HCT116 (cell line): ENCODE data around the gene AFAP1L1. TPM values are rescaled to one million over a fixed set of nuclear protein-coding genes. Genes with fewer than 3 reads are reported as not detected.

Experiments used
- ATAC-seq: fragments of 200-7000 bp; cut with Tn5 transposase; 2 replicates; pipeline ENCODE4 v1.9.1; 2020; ENCODE audit warnings: mild to moderate bottlenecking, moderate library complexity
- BruUV-seq: library from RNA; stranded (reverse); fragments of 400-500 nt; replicated peaks from 2 replicates; lab custom pipeline; 2021; lab: Mats Ljungman, UMichigan
- CTCF ChIA-PET: fragments of 300-600 bp; sonication (Branson Sonifier 250); formaldehyde crosslinking; loops from one replicate; lab custom pipeline; 2021; ENCODE audit warnings: antibody characterized with exemption; lab: Charles Lee
- POLR2A ChIA-PET: fragments of 300-600, 350-600 bp; sonication (Branson Sonifier 250); formaldehyde crosslinking; loops from one replicate; lab custom pipeline; 2021; ENCODE audit warnings: antibody characterized with exemption; lab: Charles Lee
- RAD21 ChIA-PET, 2 experiments: fragments of 300-600 bp; sonication (Branson Sonifier 250); formaldehyde crosslinking; loops; one replicate each; lab custom pipeline; 2023; ENCODE audit warnings: low total read pairs in 2 of 2; ENCODE audit not compliant: uncharacterized antibody in 2 of 2, unreplicated experiment in 2 of 2, low non-redundant PET in 1 of 2; lab: Charles Lee
- DNase-seq: peaks from one replicate; pipeline ENCODE4 v3.0.0-alpha.2; 2010; ENCODE audit warnings: low read depth, low spot score
- H2AFZ ChIP-seq: fragments of 200-600 bp; shearing (Covaris generic), sonication (generic); 2 replicates; pipeline ENCODE4 v1.6.1; 2017; ENCODE audit warnings: low read depth, mixed run types, mixed read lengths, antibody characterized with exemption, low read length; ENCODE audit not compliant: poor library complexity, severe bottlenecking
- H3K27ac ChIP-seq: 2 replicates; pipeline ENCODE4 v1.5.1; 2012; ENCODE audit warnings: low read depth, low read length
- H3K27me3 ChIP-seq: fragments of 200-600 bp; sonication (generic); 2 replicates; pipeline ENCODE4 v1.6.1; 2016; ENCODE audit warnings: mixed run types, low read length, mixed read lengths; ENCODE audit not compliant: insufficient read depth
- H3K36me3 ChIP-seq, 2 experiments: fragments of 200-500 bp in 1 of 2; fragments of 200-600 bp in 1 of 2; sonication (Bioruptor generic) in 1 of 2; sonication (generic) in 1 of 2; 2 replicates each; pipeline versions ENCODE4 v1.5.1 to v1.6.1; 2014 to 2016; ENCODE audit warnings: low read length in 2 of 2, inconsistent platforms in 1 of 2, mixed read lengths in 1 of 2, mixed run types in 1 of 2; ENCODE audit not compliant: insufficient read depth in 2 of 2, control insufficient read depth in 1 of 2
- H3K4me1 ChIP-seq, 2 experiments: fragments of 200-600 bp in 1 of 2; sonication (generic) in 1 of 2; 2 replicates each; pipeline versions ENCODE4 v1.5.1 to v1.6.1; 2012 to 2017; ENCODE audit warnings: low read length in 2 of 2, inconsistent platforms in 1 of 2, mild to moderate bottlenecking in 1 of 2, mixed read lengths in 1 of 2, mixed run types in 1 of 2, moderate library complexity in 1 of 2; ENCODE audit not compliant: insufficient read depth in 2 of 2, control insufficient read depth in 1 of 2
- H3K4me2 ChIP-seq: fragments of 200-600 bp; sonication (generic); 2 replicates; pipeline ENCODE4 v1.6.1; 2017; ENCODE audit warnings: mixed run types, low read length, mixed read lengths
- H3K4me3 ChIP-seq, 2 experiments: fragments of 200-600 bp in 1 of 2; sonication (generic) in 1 of 2; replicated peaks in 1 of 2; 2 replicates each; pipeline ENCODE4 v1.5.1; 2011 to 2016; ENCODE audit warnings: low read length in 2 of 2, control low read depth in 1 of 2, low read depth in 1 of 2, mild to moderate bottlenecking in 1 of 2, mixed read lengths in 1 of 2, mixed run types in 1 of 2
- H3K79me2 ChIP-seq: fragments of 200-600 bp; sonication (generic); 2 replicates; pipeline ENCODE4 v1.6.1; 2017; ENCODE audit warnings: mild to moderate bottlenecking, mixed run types, low read length, moderate library complexity, mixed read lengths; ENCODE audit not compliant: insufficient read depth
- H3K9ac ChIP-seq: fragments of 200-600 bp; sonication (generic); 2 replicates; pipeline ENCODE4 v1.6.1; 2016; ENCODE audit warnings: low read length, mixed read lengths
- H3K9me2 ChIP-seq: fragments of 200-600 bp; sonication (generic), shearing (Covaris generic); 2 replicates; pipeline ENCODE4 v1.6.1; 2017; ENCODE audit warnings: mixed run types, mild to moderate bottlenecking, moderate library complexity; ENCODE audit not compliant: insufficient read depth
- H3K9me3 ChIP-seq, 2 experiments: fragments of 200-500 bp in 1 of 2; fragments of 200-600 bp in 1 of 2; sonication (Bioruptor generic) in 1 of 2; sonication (generic) in 1 of 2; 2 replicates each; pipeline ENCODE4 v1.6.1; 2014 to 2017; ENCODE audit warnings: low read length in 2 of 2, mixed read lengths in 2 of 2, inconsistent platforms in 1 of 2, low read depth in 1 of 2, mild to moderate bottlenecking in 1 of 2, mixed run types in 1 of 2, moderate library complexity in 1 of 2; ENCODE audit not compliant: control insufficient read depth in 1 of 2, insufficient read depth in 1 of 2
- H4K20me1 ChIP-seq: fragments of 200-600 bp; sonication (generic), shearing (Covaris generic); 2 replicates; pipeline ENCODE4 v1.6.1; 2017; ENCODE audit warnings: mixed run types, mild to moderate bottlenecking, moderate library complexity; ENCODE audit not compliant: insufficient read depth
- CBX3 ChIP-seq: IDR thresholded peaks from 2 replicates; pipeline ENCODE4 v1.6.1; 2012; ENCODE audit warnings: low read depth
- CEBPB ChIP-seq: IDR thresholded peaks from 2 replicates; pipeline ENCODE4 v1.6.1; 2012; ENCODE audit warnings: low read depth
- CTCF ChIP-seq, 3 experiments: fragments of 200-600 bp in 1 of 3; sonication (generic) in 1 of 3; IDR thresholded peaks in 2 of 3; conservative IDR thresholded peaks in 1 of 3; 2 replicates each; pipeline ENCODE4 v1.5.1; 2012 to 2017; ENCODE audit warnings: low read depth in 2 of 3, low read length in 2 of 3, antibody characterized with exemption in 1 of 3, borderline replicate concordance in 1 of 3, control low read depth in 1 of 3, mild to moderate bottlenecking in 1 of 3, mixed read lengths in 1 of 3, mixed run types in 1 of 3, moderate library complexity in 1 of 3; ENCODE audit not compliant: insufficient read depth in 1 of 3
- EGR1 ChIP-seq: IDR thresholded peaks from 2 replicates; pipeline ENCODE4 v1.6.1; 2012; ENCODE audit warnings: low read depth
- ELF1 ChIP-seq: IDR thresholded peaks from 2 replicates; pipeline ENCODE4 v1.6.1; 2012; ENCODE audit warnings: low read depth, borderline replicate concordance
- EZH2phosphoT487 ChIP-seq: fragments of 200-600 bp; IDR thresholded peaks from 2 replicates; pipeline ENCODE4 v1.6.1; 2018; ENCODE audit warnings: antibody characterized with exemption, borderline replicate concordance
- FOSL1 ChIP-seq: IDR thresholded peaks from 2 replicates; pipeline ENCODE4 v1.6.1; 2012; ENCODE audit warnings: low read depth
- JUND ChIP-seq: IDR thresholded peaks from 2 replicates; pipeline ENCODE4 v1.6.1; 2012
- POLR2A ChIP-seq: IDR thresholded peaks from 2 replicates; pipeline ENCODE4 v1.7.0; 2011; ENCODE audit warnings: borderline replicate concordance; ENCODE audit not compliant: insufficient read depth, insufficient read length; ENCODE audit errors: extremely low read depth
- POLR2AphosphoS5 ChIP-seq: IDR thresholded peaks from 2 replicates; pipeline ENCODE4 v1.6.1; 2011; ENCODE audit warnings: mild to moderate bottlenecking, low read depth, low read length, moderate library complexity
- SIN3A ChIP-seq: IDR thresholded peaks from 2 replicates; pipeline ENCODE4 v1.6.1; 2012; ENCODE audit warnings: low read depth
- SP1 ChIP-seq: IDR thresholded peaks from 2 replicates; pipeline ENCODE4 v1.6.1; 2012; ENCODE audit warnings: low read depth
- SRF ChIP-seq: IDR thresholded peaks from 2 replicates; pipeline ENCODE4 v1.6.1; 2012; ENCODE audit warnings: low read depth
- TCF7L2 ChIP-seq: IDR thresholded peaks from 2 replicates; pipeline ENCODE4 v1.7.0; 2011; ENCODE audit warnings: borderline replicate concordance, inconsistent platforms; ENCODE audit not compliant: insufficient read depth, insufficient read length; ENCODE audit errors: extremely low read depth
- ZFX ChIP-seq: fragments of 450-650 bp; IDR thresholded peaks from 2 replicates; pipeline ENCODE4 v1.6.1; 2017
- ZNF274 ChIP-seq: fragments of 200-500 bp; sonication (Bioruptor generic); IDR thresholded peaks from 2 replicates; pipeline ENCODE4 v1.6.1; 2014; ENCODE audit warnings: mild to moderate bottlenecking, low read depth, low read length, inconsistent platforms
- intact Hi-C: fragments of 100-400 bp; cut with micrococcal nuclease; formaldehyde crosslinking; loops from 2 replicates; pipeline ENCODE4 v1.10.0; 2022
- total RNA-seq: library from RNA; stranded (reverse); gene quantifications from one replicate; pipeline ENCODE4 v1.2.1, GENCODE V29; 2021; ENCODE audit not compliant: unreplicated experiment
- TF ChIP-seq, protein P1 (sequence below): IDR thresholded peaks from 2 replicates; pipeline ENCODE4 v1.6.1; 2012; ENCODE audit warnings: low read depth
- TF ChIP-seq, protein P2 (sequence below): IDR thresholded peaks from 2 replicates; pipeline ENCODE4 v1.6.1; 2011; ENCODE audit warnings: mild to moderate bottlenecking, low read length, moderate library complexity; ENCODE audit not compliant: insufficient replicate concordance; ENCODE audit errors: extremely low read depth
- TF ChIP-seq, protein P3 (sequence below): IDR thresholded peaks from 2 replicates; pipeline ENCODE4 v1.6.1; 2012

Gene AFAP1L1
- total RNA-seq, 1 experiment from 2014 or later = 4.3 TPM

DNA sequence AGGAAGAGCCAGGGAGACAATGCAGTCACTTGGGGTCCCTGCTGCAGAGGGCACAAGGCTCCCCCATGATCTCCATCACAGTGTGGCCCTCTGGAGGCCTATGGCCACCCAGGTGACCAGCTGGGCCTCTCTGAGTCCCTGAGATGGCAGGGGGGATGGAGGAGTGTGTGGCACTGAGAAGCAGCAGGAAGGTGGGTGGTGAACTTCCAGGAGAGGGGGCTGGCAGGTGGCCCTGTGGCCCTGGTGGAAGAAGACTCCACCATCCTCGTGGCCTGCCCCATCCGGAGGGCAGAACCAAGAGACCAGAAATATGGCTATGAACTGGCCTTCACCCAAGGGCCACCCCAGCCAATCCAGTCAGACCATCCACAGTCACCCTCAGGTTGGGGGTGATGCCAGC lies 31.7 kb upstream of the AFAP1L1 start (continued):
- no peak for TF ChIP-seq POLR2A
- TF ChIP-seq, all 23 proteins: peak for 0

- intact Hi-C loops = no loop called here
- Histone ChIP-seq H3K79me2 (no peaks in the 10 kb centered on the region), H3K9me3 (no peaks in the 10 kb centered on the region), H3K27me3 (no peaks in the 10 kb centered on the region), H3K36me3 (no peaks in the 10 kb centered on the region), H4K20me1 (no peaks in the 10 kb centered on the region), H3K9ac (no peak overlapping the region), H3K4me1 (no peaks in the 10 kb centered on the region), H3K9me2 (no peaks in the 10 kb centered on the region), H3K27ac (no peak overlapping the region), H3K4me3 (no peak overlapping the region), H3K4me2 (no peak overlapping the region), H2AFZ (no peak overlapping the region)
- no peak for ATAC-seq
- RAD21 ChIA-PET = no interaction called here
- no TSS peak for BruUV-seq
- CTCF ChIA-PET = no interaction called here
- POLR2A ChIA-PET = no interaction called here
- DNase-seq = no peak
- TF ChIP-seq JUND (no peak), SP1 (no peak), EGR1 (no peak), SIN3A (no peak), ZNF274 (no peak), POLR2AphosphoS5 (no peak), EZH2phosphoT487 (no peak), TCF7L2 (no peak), ELF1 (no peak), CEBPB (no peak), CBX3 (no peak), CTCF (IDR thresholded peaks at IDR 0.05 in 2 of 3, conservative IDR thresholded peaks at IDR 0.05 in 1 of 3; ENCODE audit: borderline replicate concordance in 1 of 3, insufficient read depth in 1 of 3, low read depth in 2 of 3, low read length in 2 of 3) (no peak), ZFX (no peak), SRF (no peak), POLR2A (no peak), FOSL1 (no peak)
- TF ChIP-seq, protein P1, sequence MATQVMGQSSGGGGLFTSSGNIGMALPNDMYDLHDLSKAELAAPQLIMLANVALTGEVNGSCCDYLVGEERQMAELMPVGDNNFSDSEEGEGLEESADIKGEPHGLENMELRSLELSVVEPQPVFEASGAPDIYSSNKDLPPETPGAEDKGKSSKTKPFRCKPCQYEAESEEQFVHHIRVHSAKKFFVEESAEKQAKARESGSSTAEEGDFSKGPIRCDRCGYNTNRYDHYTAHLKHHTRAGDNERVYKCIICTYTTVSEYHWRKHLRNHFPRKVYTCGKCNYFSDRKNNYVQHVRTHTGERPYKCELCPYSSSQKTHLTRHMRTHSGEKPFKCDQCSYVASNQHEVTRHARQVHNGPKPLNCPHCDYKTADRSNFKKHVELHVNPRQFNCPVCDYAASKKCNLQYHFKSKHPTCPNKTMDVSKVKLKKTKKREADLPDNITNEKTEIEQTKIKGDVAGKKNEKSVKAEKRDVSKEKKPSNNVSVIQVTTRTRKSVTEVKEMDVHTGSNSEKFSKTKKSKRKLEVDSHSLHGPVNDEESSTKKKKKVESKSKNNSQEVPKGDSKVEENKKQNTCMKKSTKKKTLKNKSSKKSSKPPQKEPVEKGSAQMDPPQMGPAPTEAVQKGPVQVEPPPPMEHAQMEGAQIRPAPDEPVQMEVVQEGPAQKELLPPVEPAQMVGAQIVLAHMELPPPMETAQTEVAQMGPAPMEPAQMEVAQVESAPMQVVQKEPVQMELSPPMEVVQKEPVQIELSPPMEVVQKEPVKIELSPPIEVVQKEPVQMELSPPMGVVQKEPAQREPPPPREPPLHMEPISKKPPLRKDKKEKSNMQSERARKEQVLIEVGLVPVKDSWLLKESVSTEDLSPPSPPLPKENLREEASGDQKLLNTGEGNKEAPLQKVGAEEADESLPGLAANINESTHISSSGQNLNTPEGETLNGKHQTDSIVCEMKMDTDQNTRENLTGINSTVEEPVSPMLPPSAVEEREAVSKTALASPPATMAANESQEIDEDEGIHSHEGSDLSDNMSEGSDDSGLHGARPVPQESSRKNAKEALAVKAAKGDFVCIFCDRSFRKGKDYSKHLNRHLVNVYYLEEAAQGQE = no peak
- TF ChIP-seq, protein P2, sequence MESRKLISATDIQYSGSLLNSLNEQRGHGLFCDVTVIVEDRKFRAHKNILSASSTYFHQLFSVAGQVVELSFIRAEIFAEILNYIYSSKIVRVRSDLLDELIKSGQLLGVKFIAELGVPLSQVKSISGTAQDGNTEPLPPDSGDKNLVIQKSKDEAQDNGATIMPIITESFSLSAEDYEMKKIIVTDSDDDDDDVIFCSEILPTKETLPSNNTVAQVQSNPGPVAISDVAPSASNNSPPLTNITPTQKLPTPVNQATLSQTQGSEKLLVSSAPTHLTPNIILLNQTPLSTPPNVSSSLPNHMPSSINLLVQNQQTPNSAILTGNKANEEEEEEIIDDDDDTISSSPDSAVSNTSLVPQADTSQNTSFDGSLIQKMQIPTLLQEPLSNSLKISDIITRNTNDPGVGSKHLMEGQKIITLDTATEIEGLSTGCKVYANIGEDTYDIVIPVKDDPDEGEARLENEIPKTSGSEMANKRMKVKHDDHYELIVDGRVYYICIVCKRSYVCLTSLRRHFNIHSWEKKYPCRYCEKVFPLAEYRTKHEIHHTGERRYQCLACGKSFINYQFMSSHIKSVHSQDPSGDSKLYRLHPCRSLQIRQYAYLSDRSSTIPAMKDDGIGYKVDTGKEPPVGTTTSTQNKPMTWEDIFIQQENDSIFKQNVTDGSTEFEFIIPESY = no peak
- TF ChIP-seq, protein P3, sequence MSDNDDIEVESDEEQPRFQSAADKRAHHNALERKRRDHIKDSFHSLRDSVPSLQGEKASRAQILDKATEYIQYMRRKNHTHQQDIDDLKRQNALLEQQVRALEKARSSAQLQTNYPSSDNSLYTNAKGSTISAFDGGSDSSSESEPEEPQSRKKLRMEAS = no peak
These were observed 31.2 kb upstream of the AFAP1L1 start for GRCh38 chr5:149240354-149240998.
